Measurements from ENCODE around the gene EFCAB12. TPM values are rescaled to one million over a fixed set of nuclear protein-coding genes. Genes with fewer than 3 reads are reported as not detected.

Gene EFCAB12
- total and polyA plus RNA-seq, 2 of the 8 experiments (the other 6 are each of a cell fraction or from before 2014, with no cell fraction given): 0.60 to 0.99 TPM

DNA sequence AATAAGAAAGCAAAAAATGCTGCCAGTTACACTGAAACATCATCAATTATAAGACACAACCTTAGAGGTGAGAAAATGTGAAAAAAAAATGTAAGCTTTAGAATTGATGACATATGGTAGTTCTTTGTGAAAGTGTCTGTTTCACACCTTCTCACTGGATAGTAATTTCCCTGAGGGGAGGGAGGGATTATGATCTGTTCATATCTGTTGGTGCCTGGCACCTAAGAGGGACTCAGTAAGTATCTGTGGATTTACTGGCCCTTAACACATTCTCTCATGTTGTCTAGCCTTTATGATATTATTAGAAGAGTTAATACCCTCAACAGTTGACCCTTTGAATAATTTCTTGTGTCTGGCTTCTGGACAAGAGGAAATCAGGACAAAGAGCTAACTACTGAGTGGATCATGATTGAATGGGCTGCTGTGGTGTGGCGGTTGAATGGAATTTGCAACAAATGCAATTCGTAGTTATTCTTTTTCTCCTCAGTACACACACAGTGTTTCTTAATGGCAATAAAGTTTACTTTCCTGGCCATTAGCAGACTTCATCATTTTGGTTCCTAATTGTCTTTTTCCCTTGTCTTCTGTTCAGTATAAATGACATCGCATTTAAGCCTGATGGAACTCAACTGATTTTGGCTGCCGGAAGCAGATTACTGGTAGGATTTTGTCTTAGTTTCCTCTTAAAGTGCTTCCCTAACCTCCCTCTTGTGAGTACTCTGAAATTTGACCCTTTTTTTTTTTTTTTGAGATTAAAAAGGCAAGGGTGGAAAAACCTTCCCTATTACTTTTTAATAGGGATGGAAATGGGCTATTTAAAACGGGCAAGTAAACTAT is 21.1 kb upstream of the EFCAB12 start (continued):
- TF ChIP-seq MAFK (IDR thresholded peaks at IDR 0.05; ENCODE audit: low read depth, low read length): no peak

All from H1 (cell line).